ENCODE results near the gene NDUFA13. TPM values are rescaled to one million over a fixed set of nuclear protein-coding genes. Genes with fewer than 3 reads are reported as not detected.

NDUFA13 gene
- total RNA-seq, 1 experiment from 2014 or later, result 339 TPM

DNA sequence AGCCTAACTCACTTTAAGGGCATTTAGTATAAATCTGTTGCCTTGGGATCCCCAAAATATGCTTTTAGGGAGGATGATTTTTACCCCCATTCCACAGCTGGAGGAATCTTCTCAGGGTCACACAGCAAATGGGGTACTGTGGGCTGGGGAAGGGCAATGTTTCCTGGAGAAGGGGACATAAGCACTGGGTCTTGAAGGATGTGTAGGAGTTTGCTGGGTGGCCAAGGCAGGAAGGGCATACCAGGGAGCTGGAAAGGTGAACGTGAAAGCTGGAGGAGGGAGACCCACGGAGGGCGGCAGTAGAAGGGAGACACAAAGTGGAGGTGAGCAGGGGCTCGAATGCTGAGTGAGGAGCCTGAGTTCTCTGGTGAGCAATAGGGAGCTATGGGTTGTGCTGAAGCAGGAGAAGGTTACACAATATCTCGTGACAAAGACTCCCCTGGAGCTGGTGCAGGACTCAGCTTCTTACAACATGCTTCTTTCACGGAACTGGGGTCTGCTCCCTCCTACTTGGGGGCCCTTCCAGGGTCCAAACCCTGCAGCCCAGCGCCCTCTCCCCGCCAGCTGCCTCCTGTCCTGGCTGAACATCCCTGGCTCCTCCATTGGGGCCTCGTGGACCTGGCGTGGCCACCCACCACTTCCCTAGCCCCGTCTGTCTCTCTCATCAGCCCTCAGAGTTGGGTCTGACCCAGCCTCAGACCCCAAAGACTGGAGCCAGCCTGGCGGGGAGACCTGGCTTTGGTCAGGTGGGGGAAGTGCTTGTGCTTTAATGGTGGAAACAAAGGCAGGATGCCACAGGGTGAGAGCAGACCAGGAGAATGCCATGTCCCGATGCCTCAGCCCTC, 33.1 kb downstream of the NDUFA13 start:
- BruUV-seq (replicated peaks), result no TSS peak
- ChIA-PET RAD21 (ENCODE audit: low non-redundant PET in 1 of 2, low total read pairs in 2 of 2, uncharacterized antibody in 2 of 2, unreplicated experiment in 2 of 2) (interaction anchor here in 1 of 2 experiments (0.6 kb wide), 1 partner anchor 64 kb away, joined by 4 read pairs; no protein-coding TSS in a partner anchor), CTCF (no interaction called here), POLR2A (no interaction called here)
- ATAC-seq, result no peak
- no peaks in the 10 kb centered on the region for H3K9me3 ChIP-seq (ENCODE audit: control insufficient read depth in 1 of 2, insufficient read depth in 1 of 2, low read depth in 1 of 2, low read length in 2 of 2)
- no peaks in the 10 kb centered on the region for H3K27me3 ChIP-seq (ENCODE audit: insufficient read depth, low read length)
- intact Hi-C loops (cut with micrococcal nuclease), result loop anchor here (10.0 kb wide), 1 partner anchor 226 kb away; no protein-coding TSS in a partner anchor
- no peak overlapping the region for H3K4me3 ChIP-seq (replicated peaks in 1 of 2; ENCODE audit: low read depth in 1 of 2, low read length in 2 of 2)
- TF ChIP-seq RAD21 (IDR thresholded peaks at IDR 0.05; ENCODE audit: low read depth), result no peak
- TF ChIP-seq SRF (IDR thresholded peaks at IDR 0.05; ENCODE audit: low read depth), result no peak
- TF ChIP-seq ZFX (IDR thresholded peaks at IDR 0.05), result no peak
- no peak for TF ChIP-seq ZBTB33 (IDR thresholded peaks at IDR 0.05; ENCODE audit: extremely low read depth, insufficient replicate concordance, low read length)
- TF ChIP-seq REST (IDR thresholded peaks at IDR 0.05; ENCODE audit: low read depth), result no peak
- TF ChIP-seq TCF7L2 (IDR thresholded peaks at IDR 0.05; ENCODE audit: borderline replicate concordance, extremely low read depth, insufficient read depth, insufficient read length), result no peak
- no peak for TF ChIP-seq EGR1 (IDR thresholded peaks at IDR 0.05; ENCODE audit: low read depth)
- TF ChIP-seq CBX3 (IDR thresholded peaks at IDR 0.05; ENCODE audit: low read depth), result no peak
- no peak for TF ChIP-seq SIN3A (IDR thresholded peaks at IDR 0.05; ENCODE audit: low read depth)
- TF ChIP-seq ZNF274 (IDR thresholded peaks at IDR 0.05; ENCODE audit: low read depth, low read length), result no peak
- no peak for TF ChIP-seq JUND (IDR thresholded peaks at IDR 0.05)
- no peak for TF ChIP-seq EZH2 (IDR thresholded peaks at IDR 0.05)
- no peak for TF ChIP-seq YY1 (IDR thresholded peaks at IDR 0.05; ENCODE audit: extremely low read depth, insufficient replicate concordance, low read depth, low read length)
- TF ChIP-seq MAX (IDR thresholded peaks at IDR 0.05), result no peak
- TF ChIP-seq ATF3 (IDR thresholded peaks at IDR 0.05), result no peak
- no peaks in the 10 kb centered on the region for H3K36me3 ChIP-seq (ENCODE audit: control insufficient read depth in 1 of 2, insufficient read depth in 2 of 2, low read length in 2 of 2)
- no peaks in the 10 kb centered on the region for H3K79me2 ChIP-seq (ENCODE audit: insufficient read depth, low read length)
- no peaks in the 10 kb centered on the region for H4K20me1 ChIP-seq (ENCODE audit: insufficient read depth)
- DNase-seq (ENCODE audit: low read depth, low spot score), result no peak
- no peak overlapping the region for H3K9ac ChIP-seq (ENCODE audit: low read length)
- H3K4me2 ChIP-seq (ENCODE audit: low read length), result no peak overlapping the region
- no peaks in the 10 kb centered on the region for H3K9me2 ChIP-seq (ENCODE audit: insufficient read depth)
- H3K27ac ChIP-seq (ENCODE audit: low read depth, low read length), result no peak overlapping the region
- no peak overlapping the region for H2AFZ ChIP-seq (ENCODE audit: low read depth, low read length, poor library complexity, severe bottlenecking)
- no peaks in the 10 kb centered on the region for H3K4me1 ChIP-seq (ENCODE audit: control insufficient read depth in 1 of 2, insufficient read depth in 2 of 2, low read length in 2 of 2)

Data from HCT116 (cell line).